Coronary artery (tissue), 2 donors: ENCODE results near the gene METTL25.

Source experiments
- DNase-seq: peaks from one replicate; pipeline ENCODE4 v3.0.0-alpha.2; 2017; ENCODE audit warnings: low spot score
- H3K27ac ChIP-seq, 2 donors: fragments of 200-600 bp; sonication (generic); one replicate each; pipeline ENCODE4 v1.5.1; 2016 to 2019
- H3K4me3 ChIP-seq: fragments of 200-600 bp; sonication (generic); 2 replicates; pipeline ENCODE4 v1.5.1; 2016; ENCODE audit warnings: mild to moderate bottlenecking, moderate library complexity
- TF ChIP-seq, protein P1 (sequence below): fragments of 200-600 bp; sonication (generic); IDR thresholded peaks from one replicate; pipeline ENCODE4 v1.5.1; 2019; ENCODE audit warnings: antibody characterized with exemption

METTL25 gene

DNA sequence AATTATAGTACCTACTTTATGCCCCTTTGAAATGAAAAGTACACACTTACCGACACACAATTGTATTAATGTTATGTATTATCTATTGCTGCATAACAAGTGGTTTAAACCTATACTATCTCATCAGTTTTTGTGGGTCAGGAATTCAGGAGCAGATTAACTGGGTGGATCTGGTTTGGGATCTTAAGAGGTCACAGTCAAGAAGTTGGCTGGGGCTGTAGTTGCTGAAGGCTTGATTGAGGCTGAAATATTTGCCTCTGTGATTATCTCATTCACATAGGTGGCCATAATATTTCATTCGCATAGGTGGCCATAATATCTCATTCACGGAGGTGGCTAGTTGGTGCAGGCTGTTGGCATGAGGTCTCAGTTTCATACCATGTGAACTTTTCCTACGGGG, 5.7 kb downstream of the METTL25 start:
- TF ChIP-seq, protein P1, sequence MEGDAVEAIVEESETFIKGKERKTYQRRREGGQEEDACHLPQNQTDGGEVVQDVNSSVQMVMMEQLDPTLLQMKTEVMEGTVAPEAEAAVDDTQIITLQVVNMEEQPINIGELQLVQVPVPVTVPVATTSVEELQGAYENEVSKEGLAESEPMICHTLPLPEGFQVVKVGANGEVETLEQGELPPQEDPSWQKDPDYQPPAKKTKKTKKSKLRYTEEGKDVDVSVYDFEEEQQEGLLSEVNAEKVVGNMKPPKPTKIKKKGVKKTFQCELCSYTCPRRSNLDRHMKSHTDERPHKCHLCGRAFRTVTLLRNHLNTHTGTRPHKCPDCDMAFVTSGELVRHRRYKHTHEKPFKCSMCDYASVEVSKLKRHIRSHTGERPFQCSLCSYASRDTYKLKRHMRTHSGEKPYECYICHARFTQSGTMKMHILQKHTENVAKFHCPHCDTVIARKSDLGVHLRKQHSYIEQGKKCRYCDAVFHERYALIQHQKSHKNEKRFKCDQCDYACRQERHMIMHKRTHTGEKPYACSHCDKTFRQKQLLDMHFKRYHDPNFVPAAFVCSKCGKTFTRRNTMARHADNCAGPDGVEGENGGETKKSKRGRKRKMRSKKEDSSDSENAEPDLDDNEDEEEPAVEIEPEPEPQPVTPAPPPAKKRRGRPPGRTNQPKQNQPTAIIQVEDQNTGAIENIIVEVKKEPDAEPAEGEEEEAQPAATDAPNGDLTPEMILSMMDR: no peak
- no peak overlapping the region for H3K4me3 ChIP-seq
- H3K27ac ChIP-seq: no peak overlapping the region
- DNase-seq: no peak

DNA sequence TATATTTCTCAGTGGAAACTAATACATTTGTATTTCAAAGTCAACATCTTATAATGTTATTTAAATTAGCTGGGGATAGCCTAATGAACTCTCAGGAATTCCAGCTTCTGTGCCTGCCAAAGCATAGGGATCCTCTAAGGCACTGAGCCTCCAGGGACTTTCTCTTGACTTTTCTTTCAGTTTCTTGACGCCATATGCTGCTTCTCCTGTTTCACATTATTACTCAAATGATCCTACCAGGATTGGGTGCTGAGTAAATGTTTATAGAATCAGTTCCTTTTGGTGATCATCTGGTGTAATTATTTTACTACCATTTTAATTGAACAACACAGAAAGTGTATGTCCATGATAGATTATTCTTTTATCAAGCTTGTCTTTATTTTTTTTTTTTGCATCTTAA, 7.9 kb downstream of the METTL25 start:
- DNase-seq: no peak

DNA sequence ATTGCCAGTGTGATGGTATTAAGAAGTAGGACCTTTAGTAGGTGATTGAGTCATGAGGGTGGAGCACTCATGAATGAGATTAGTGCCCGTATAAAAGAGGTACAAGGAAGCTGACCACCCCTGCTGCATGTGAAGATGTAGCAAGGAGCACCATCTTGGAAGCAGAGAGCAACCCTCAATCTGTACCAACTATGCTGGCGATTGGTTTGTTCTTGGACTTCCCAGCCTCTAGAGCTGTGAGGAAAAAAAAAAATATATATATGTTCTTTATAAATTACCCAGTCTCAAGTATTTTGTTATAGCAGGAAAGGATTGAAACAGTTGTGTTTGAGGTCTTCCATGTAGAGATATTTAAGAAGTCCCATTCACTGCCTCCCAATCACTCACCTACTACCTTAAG, 16.9 kb downstream of the METTL25 start:
- no peak overlapping the region for H3K27ac ChIP-seq
- no peak overlapping the region for H3K4me3 ChIP-seq
- DNase-seq: no peak
- TF ChIP-seq, protein P1: no peak

More for the DNA sequence above, 7.9 kb downstream of the METTL25 start:
- Histone ChIP-seq H3K27ac (no peak overlapping the region), H3K4me3 (no peak overlapping the region)
- TF ChIP-seq, protein P1: no peak

DNA sequence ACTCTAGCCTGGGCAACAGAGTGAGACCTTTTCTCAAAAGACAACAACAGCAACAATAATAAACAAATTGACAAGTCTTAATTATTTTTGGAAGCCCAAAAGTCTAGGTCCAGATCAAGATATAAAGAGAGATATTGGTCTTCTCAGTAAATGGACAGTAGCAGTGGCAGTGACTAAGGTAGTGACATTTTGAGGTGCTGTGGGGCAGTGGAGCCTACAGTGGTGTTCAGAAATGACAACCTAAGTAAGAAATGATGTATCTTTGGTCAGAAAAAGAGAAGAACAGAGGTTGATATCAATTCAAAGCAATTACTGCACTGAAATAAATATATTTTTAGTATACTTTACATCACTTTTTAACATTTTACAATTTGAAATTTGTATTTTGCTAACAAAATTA, 20.7 kb downstream of the METTL25 start:
- TF ChIP-seq, protein P1: no peak
- H3K27ac ChIP-seq: no peak overlapping the region
- no peak overlapping the region for H3K4me3 ChIP-seq
- DNase-seq: no peak

DNA sequence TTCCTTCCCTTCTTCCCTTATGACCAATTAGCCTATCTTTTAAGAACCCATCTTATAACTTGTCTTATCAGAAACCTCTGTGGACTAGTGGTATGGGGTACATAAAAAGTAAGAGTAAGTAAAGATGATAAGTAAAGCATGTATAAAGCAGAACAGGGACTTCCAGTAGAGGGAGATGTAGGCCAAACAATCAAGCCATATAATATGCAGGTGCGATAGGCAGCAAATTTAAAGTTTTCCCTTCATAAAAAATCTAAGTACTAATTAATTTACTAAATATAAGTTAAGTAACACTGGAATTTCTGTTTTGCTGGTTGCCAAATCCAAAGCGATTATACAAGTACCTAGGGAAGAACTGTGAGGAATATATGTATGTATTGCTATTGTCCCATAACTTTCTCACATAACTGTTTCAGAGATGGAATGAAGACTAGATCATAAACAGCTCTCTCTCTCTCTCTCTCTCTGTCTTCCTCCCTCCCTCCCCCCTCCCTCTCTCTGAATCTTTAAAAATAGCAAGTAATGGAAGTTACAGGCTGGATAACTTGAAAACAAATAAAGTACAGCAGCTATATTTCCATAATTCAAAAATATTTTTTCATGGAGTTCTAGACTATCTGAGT, 25.7 kb downstream of the METTL25 start:
- no peak overlapping the region for H3K27ac ChIP-seq
- no peak for DNase-seq
- no peak overlapping the region for H3K4me3 ChIP-seq
- TF ChIP-seq, protein P1: no peak

DNA sequence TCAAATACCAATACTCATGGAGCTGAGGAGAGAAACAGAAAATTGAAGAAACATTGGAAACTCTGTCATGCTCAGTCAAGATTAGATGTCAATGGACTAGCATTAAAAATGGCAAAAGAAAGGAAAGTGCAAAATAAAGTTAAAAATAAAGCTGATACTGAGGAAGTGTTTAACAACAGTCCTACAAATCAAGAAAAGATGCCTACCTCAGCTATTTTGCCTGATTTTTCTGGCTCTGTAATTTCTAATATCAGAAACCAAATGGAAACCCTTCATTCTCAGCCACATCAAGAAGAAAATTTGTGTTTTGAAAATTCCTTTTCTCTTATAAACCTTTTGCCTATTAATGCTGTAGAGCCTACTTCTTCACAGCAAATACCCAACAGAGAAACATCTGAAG, 40.5 kb downstream of the METTL25 start:
- Histone ChIP-seq H3K4me3 (no peak overlapping the region), H3K27ac (no peak overlapping the region)
- no peak for DNase-seq
- TF ChIP-seq, protein P1: no peak

DNA sequence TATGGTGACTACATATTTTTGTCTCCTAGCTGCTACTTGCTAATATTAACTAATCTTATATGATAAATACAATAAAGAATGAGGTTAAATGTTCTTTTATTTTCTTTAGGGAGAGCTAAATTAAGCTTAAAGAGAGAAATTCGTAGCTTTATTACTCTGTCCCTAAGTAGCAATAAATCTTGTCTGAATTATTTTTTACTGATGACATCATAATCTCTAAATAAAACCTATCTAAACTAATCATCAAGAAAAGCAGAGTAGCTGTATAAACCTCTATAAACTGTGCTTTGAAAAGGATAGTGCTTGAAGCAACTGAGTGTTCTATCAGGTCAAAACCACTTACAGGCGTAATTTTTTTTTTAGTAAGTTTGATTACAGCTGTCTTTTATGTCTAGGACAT, 42.5 kb downstream of the METTL25 start:
- TF ChIP-seq, protein P1: no peak
- DNase-seq: no peak
- H3K27ac ChIP-seq: no peak overlapping the region
- H3K4me3 ChIP-seq: no peak overlapping the region
